HG03175 (cell line): ENCODE measurements around the gene ARSB.

ENCODE experiments used
- ATAC-seq: cut with Tn5 transposase; IDR thresholded peaks from one replicate; pipeline ENCODE4 v1.9.1; 2021; ENCODE audit warnings: mild to moderate bottlenecking, moderate library complexity; ENCODE audit not compliant: unreplicated experiment

Gene ARSB

GRCh38 chr5:78985116-78985724 lies at the start of gene ARSB:
ARSB (minus strand) TSS chr5:78985310; CDS start chr5:78985248, 62 bp downstream.
- ATAC-seq: peak; percentile 50

DNA sequence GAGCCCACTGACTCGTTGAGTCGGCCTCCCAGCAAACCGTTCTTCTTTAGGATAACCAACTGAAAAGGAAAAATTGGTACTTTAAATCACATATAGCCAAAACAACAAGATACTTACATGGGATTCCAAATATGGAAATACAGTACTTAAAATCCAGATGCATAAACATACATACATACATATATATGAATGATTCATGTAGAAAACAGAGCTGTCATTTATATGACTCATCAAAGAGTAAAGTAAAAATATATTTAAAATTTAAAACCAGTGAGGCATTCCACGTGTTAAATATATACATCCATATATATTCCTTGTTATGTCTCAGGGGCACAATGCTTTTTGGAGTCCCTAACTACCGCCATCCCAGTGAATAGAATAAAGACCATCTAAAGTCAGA lies 47.7 kb upstream of the ARSB start:
- ATAC-seq: no peak

GRCh38 chr5:79032031-79032695 lies 47.1 kb upstream of the ARSB start:
- ATAC-seq: no peak

DNA sequence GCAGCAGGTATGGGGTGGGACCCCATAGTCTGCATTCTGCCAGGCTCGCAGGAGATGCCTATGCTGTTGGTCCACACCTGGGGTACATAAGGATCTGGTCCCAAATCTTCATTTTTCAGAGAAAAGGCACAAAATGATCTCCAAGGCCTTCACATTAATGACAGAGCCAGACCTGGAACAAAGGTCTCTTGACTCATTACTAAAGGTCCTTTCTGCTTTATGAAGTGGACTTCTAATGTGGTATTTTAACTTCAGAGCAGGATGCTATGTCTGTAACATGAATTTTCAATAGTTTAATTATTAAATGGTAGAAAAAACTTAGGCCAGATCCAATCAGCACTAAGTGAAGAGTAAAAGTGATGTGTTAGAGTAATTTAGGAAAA lies 46.4 kb upstream of the ARSB start:
- ATAC-seq: no peak

GRCh38 chr5:79030663-79031484 lies 45.8 kb upstream of the ARSB start:
- no peak for ATAC-seq

DNA sequence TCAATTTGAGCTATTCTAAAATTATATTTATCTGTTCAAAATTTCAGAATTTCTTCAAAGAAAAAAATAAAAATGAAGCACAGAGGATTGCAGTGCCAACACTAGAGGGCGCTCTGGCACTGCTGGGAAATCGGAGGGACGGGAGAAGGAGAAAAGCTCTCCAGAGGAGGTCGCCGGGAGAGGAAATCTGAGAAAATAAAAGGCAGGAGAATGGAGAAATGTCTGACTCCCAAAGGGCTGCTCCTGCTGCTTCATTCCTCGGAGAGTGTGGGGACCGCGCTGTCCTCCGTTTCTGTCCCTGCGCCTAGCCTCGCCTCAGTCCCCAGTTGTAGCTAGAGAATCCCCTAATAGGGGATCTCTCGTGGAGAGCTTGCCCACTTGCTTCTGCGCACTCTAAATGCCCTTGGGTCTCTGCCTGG lies 40.0 kb upstream of the ARSB start:
- ATAC-seq: no peak

GRCh38 chr5:79023947-79024346 lies 38.8 kb upstream of the ARSB start:
- no peak for ATAC-seq

- no peak for ATAC-seq
These were observed 38.2 kb upstream of the ARSB start for GRCh38 chr5:79023348-79023747.

DNA sequence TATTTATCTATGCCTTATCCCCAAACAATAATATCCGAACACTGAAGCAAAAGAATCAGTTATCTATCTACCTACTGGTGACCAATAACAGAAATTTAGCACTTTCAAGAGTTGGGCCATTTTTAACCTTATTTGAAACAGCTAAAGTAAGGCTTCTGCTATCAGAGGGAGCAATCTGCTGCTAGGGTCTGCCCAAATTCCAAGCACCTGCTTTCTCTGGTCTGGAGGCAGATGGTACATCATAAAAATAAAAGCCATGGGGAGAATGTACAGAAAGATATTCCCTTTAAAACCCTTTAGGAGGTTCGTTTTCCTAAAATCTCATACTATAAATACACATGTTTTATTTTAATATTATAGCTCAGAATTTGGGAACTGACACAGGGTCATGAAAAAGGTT lies 37.7 kb upstream of the ARSB start:
- no peak for ATAC-seq

DNA sequence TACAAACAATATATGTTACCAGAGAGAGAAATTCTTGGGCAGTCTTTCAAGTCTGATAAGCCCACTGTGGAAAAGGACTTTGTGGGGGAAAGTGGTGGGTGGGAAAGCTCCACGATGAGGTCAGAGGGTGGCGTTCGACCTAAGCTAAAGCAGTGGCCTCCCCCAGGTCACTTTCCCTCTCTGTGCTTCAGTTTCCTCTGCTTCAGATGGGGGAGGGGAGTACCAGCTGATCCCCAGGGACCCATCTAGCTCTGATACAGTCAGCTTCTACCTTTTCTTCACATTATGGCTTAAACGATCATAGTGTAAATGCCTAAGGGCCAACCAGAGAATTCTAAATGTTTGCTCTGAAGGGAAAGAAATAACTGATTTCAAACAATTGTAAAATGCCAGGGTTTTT lies 36.6 kb upstream of the ARSB start:
- no peak for ATAC-seq

DNA sequence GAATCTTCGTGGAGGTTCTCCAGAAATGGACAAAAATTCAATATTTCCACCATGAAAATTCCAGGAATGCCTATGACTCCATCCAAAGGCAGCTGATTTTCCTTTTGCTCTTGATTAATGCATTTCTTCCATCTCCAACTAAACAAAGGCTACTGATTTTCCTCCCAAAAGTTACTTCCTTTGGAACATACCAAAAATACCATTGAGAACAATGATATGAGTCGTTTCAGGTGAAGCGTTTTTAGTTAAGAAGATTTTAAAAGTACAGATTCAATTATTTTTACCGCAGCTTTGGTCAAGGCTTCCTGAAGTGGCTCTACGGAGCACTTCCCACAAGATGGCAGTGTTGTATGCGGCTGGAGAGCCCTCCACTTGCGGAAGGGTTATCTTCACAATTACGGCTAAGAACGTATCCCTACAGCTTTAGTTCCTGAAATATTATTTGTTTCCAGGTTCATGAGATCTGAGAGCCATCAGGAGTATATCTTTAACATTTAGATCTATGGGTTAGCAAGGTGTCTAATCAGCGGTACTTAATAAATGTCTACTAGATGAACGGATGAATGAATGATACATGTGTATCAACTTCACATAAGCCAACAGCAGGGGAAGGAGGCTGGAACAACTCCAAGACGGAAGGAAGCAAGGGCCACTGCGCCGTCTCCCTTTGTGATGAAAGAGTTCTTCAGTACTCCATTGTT lies 35.9 kb upstream of the ARSB start:
- ATAC-seq: no peak

GRCh38 chr5:79014631-79015030 lies 29.5 kb upstream of the ARSB start:
- no peak for ATAC-seq

DNA sequence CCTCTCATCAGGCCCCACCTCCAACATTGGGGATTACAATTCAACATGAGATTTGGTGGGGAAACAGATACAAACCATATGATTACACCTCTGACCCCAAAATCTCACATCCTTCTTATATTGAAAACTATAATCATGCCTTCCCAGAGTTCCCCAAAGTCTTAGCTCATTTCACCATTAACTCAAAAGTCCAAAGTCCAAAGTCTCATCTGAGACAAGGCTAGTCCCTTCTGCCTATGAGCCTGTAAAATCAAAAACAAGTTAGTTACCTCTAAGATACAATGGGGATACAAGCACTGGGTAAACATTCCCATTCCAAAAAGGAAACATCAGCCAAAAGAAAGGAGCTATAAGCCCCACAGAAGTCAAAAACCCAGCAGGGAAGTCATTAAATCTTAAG lies 26.8 kb upstream of the ARSB start:
- no peak for ATAC-seq

GRCh38 chr5:79011219-79011836 lies 26.2 kb upstream of the ARSB start:
- ATAC-seq: no peak

DNA sequence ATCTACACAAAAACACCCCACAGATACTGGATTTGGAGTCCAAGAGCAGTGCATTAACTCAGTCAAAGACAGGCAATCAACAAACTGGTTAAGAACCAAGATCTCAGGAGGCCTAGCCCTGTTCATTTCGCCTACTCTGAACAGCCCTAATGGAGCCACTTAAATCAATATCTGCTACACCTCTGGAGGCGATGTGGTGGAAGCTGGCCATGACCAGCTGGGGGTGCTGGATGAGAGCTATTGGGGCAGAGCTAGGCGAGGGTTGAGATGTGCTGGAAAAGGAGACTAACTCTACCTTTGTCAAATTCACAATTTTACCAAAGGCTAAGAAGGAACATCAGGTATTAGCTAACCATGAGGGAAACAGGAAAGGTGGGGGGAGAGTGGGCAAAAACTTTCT lies 23.3 kb upstream of the ARSB start:
- no peak for ATAC-seq

DNA sequence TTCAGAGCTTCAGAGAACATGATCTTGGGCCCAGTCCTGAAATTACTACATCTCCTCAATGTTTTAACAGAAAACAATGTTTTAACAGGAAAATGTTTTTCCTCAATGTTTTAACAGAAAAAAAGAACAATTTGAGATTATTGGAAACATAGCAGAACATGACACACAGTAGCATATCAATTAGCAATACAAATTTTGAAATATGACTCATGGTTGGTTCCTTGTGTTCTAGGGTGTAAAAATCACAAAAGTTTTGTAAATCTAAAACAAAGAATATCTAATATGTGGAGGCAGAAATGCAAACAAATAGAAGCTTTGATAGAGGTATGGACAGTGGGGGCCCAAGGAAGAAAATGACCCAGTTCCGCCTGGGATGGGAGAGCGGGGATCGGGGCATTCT lies 22.8 kb upstream of the ARSB start:
- ATAC-seq: no peak

DNA sequence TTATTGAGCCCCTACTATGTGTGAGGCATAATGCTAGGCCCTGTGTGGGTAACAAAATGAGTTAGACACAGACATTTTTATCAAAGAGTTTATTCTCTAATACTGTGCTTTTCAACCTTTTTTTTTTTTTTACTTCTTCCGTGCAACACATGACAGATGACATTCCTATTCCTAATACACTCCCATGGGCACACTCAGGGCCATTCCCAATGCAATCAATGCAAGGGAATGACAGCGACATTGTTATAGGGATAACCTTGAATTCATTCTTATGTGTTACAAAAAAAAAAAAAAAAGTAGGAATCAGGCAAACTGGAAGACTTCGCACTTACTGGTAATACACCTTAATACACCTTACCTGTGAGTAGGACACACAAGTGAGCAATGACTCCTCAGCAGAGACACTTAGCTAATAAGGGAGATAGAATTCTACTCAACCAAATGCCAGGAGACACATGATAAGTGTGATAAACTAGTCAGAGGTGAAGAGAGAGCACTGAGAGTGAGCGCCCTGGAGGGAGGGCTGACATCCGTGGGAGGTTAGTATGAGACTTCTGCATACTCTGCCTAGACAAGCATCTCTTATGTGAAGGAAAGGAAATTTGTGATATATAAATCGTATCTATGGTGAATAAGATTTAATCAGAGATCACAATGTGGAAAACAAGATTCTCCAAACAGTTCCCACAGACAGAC lies 21.0 kb upstream of the ARSB start:
- no peak for ATAC-seq

GRCh38 chr5:79005151-79005550 lies 20.0 kb upstream of the ARSB start:
- no peak for ATAC-seq

DNA sequence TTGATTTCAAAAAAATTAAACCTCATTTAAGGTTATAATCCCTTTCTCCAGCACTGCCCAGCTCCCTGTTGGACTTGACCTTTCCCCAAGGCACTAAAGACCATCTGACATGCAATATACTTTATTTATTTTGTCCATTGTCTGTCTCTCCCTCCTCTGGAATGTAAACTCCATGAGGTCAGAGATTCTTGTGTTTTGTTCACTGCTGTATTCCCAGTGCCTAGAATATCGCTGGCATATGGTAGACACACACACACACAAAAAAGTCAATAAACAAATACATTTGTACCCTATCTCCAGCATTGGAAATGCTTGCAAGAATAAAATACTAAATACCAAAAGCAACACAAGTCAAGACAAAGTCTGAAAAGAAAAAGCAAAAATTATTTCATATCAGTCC lies 17.3 kb upstream of the ARSB start:
- no peak for ATAC-seq

DNA sequence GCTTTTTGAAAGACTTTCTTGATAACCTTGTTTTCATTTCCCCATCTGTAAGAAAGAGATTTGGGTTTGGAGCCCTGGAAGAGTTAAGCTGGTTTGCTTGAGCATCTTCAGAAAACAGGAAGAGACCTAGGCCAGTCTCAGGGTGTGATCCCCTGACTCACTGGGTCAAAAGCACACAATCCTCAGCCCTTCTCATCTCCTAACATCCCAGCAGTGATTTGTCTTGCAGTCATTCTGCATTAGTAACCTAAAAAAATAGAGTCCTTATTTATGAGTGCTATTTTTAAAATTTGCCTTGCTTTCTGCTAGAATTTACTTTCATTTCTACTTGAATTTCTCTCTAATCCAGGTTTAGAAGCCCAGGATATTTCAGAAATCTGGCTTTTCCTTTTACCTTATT lies 16.4 kb upstream of the ARSB start:
- no peak for ATAC-seq
